OCI-LY3 (cell line): Measurements from ENCODE around the gene ZPBP2.
A peak's percentile ranks its signal among the peaks of the same experiment; 100 is the strongest.

Source experiments
- H2AFZ ChIP-seq: fragments of 200-600, 300-600 bp; shearing (Covaris generic); 2 replicates; pipeline ENCODE4 v1.6.0; 2014; ENCODE audit warnings: antibody characterized with exemption, low read depth, low read length
- H3K27ac ChIP-seq: fragments of 200-600, 300-600 bp; sonication (generic); 2 replicates; pipeline ENCODE4 v1.5.1; 2014; ENCODE audit warnings: mild to moderate bottlenecking, low read length, moderate library complexity, mixed read lengths
- H3K27me3 ChIP-seq: fragments of 200-600, 300-600 bp; sonication (generic); 2 replicates; pipeline ENCODE4 v1.6.1; 2014; ENCODE audit warnings: low read depth, low read length, mixed read lengths
- H3K36me3 ChIP-seq: fragments of 200-600, 300-600 bp; sonication (generic); replicated peaks from 2 replicates; pipeline ENCODE3; 2014; ENCODE audit warnings: low read depth, low read length, mixed read lengths
- H3K4me1 ChIP-seq: fragments of 300-600, 200-600 bp; sonication (generic); 2 replicates; pipeline ENCODE4 v1.6.1; 2014; ENCODE audit warnings: low read length, mixed read lengths
- H3K4me2 ChIP-seq: fragments of 200-600, 300-600 bp; sonication (generic); 2 replicates; pipeline ENCODE4 v1.6.1; 2014; ENCODE audit warnings: low read length, mixed read lengths
- H3K4me3 ChIP-seq: fragments of 300-600, 200-600 bp; sonication (generic); 2 replicates; pipeline ENCODE4 v1.5.1; 2014; ENCODE audit warnings: antibody characterized with exemption, mild to moderate bottlenecking, low read length, moderate library complexity
- H3K79me2 ChIP-seq: fragments of 300-600, 200-600 bp; shearing (Covaris generic); 2 replicates; pipeline ENCODE4 v1.6.1; 2014; ENCODE audit warnings: mild to moderate bottlenecking, low read length, mixed read lengths
- H3K9ac ChIP-seq: fragments of 300-600, 200-600 bp; shearing (Covaris generic); 2 replicates; pipeline ENCODE4 v1.6.0; 2014; ENCODE audit warnings: mild to moderate bottlenecking, low read length, moderate library complexity
- H3K9me3 ChIP-seq: fragments of 200-600, 300-600 bp; shearing (Covaris generic); 2 replicates; pipeline ENCODE4 v1.6.1; 2014; ENCODE audit warnings: low read length, mixed read lengths; ENCODE audit not compliant: insufficient read depth
- H4K20me1 ChIP-seq: fragments of 200-600, 300-600 bp; sonication (generic); 2 replicates; pipeline ENCODE4 v1.6.1; 2016; ENCODE audit warnings: low read length, mixed read lengths; ENCODE audit not compliant: insufficient read depth
- CTCF ChIP-seq: fragments of 200-600, 300-600 bp; sonication (generic); IDR thresholded peaks from 2 replicates; pipeline ENCODE4 v1.5.1; 2014; ENCODE audit warnings: antibody characterized with exemption, low read length, low read depth
- EZH2phosphoT487 ChIP-seq: fragments of 200-600 bp; shearing (Covaris generic); IDR thresholded peaks from 2 replicates; pipeline ENCODE4 v1.6.1; 2018; ENCODE audit warnings: antibody characterized with exemption, mixed run types, low read depth

The ZPBP2 gene

GRCh38 chr17:39921323-39921722 lies 53.3 kb downstream of the ZPBP2 start:
- Histone ChIP-seq H3K27me3 (no peaks in the 10 kb centered on the region), H3K4me3 (no peak overlapping the region), H3K4me1 (peaks cover 43% of the 10 kb centered on the region), H3K36me3 (peaks cover 35% of the 10 kb centered on the region), H4K20me1 (peaks cover 14% of the 10 kb centered on the region; the same call in 1 of the 2 replicates), H3K79me2 (peaks cover 19% of the 10 kb centered on the region), H3K9ac (peak overlapping the region; percentile 41; the same call in 1 of the 2 replicates), H3K4me2 (peak overlapping the region; percentile 60), H3K9me3 (no peaks in the 10 kb centered on the region), H2AFZ (no peak overlapping the region), H3K27ac (peak overlapping the region; percentile 68)
- TF ChIP-seq EZH2phosphoT487 (no peak), CTCF (no peak)

DNA sequence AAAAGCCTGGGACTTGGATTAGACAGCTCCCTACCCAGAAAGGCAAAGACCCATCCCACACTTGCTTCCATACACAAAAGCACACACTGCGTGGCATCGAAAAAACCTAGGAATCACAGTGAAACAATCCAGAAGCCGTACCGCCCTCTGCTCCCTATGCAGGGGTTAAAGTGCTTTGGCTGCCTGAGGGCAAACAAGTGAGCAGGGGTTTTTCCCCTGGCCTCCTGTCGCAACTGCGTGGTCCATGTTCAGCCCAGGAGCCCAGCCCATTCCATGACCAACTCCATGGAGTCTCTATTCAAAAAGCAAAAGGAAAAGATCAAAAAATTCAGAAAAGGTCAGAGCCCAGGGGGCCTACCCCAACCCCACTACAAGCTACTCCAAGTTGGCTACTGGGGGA lies 54.0 kb downstream of the ZPBP2 start:
- peaks cover 19% of the 10 kb centered on the region; the same call in 1 of the 2 replicates for H4K20me1 ChIP-seq
- H3K4me2 ChIP-seq, result no peak overlapping the region
- peaks cover 40% of the 10 kb centered on the region for H3K4me1 ChIP-seq
- H3K79me2 ChIP-seq, result peaks cover 26% of the 10 kb centered on the region
- H3K27me3 ChIP-seq, result no peaks in the 10 kb centered on the region
- no peak overlapping the region for H2AFZ ChIP-seq
- no peak for TF ChIP-seq EZH2phosphoT487
- no peaks in the 10 kb centered on the region for H3K9me3 ChIP-seq
- H3K36me3 ChIP-seq, result peaks cover 29% of the 10 kb centered on the region
- no peak overlapping the region for H3K9ac ChIP-seq
- no peak overlapping the region; the same call in 1 of the 2 replicates for H3K27ac ChIP-seq
- no peak overlapping the region for H3K4me3 ChIP-seq

- H3K27me3 ChIP-seq, result no peaks in the 10 kb centered on the region
- H3K9me3 ChIP-seq, result no peaks in the 10 kb centered on the region
- H4K20me1 ChIP-seq, result peaks cover 19% of the 10 kb centered on the region; the same call in 1 of the 2 replicates
- peaks cover 27% of the 10 kb centered on the region for H3K36me3 ChIP-seq
- no peak overlapping the region for H3K9ac ChIP-seq
- no peak overlapping the region for H2AFZ ChIP-seq
- H3K4me2 ChIP-seq, result no peak overlapping the region
- peaks cover 39% of the 10 kb centered on the region for H3K4me1 ChIP-seq
- H3K27ac ChIP-seq, result no peak overlapping the region
- no peak for TF ChIP-seq EZH2phosphoT487
- TF ChIP-seq CTCF, result no peak
- peaks cover 29% of the 10 kb centered on the region for H3K79me2 ChIP-seq
- H3K4me3 ChIP-seq, result no peak overlapping the region
Observed at GRCh38 chr17:39923230-39923629, 55.2 kb downstream of the ZPBP2 start.

- no peak overlapping the region for H3K4me3 ChIP-seq
- H2AFZ ChIP-seq, result no peak overlapping the region
- TF ChIP-seq CTCF (peak; percentile 36), EZH2phosphoT487 (no peak)
- no peak overlapping the region for H3K4me2 ChIP-seq
- H3K9ac ChIP-seq, result no peak overlapping the region
- no peaks in the 10 kb centered on the region for H3K9me3 ChIP-seq
- H4K20me1 ChIP-seq, result peaks cover 19% of the 10 kb centered on the region; the same call in 1 of the 2 replicates
- peaks cover 29% of the 10 kb centered on the region for H3K79me2 ChIP-seq
- H3K4me1 ChIP-seq, result peaks cover 47% of the 10 kb centered on the region
- H3K36me3 ChIP-seq, result peaks cover 24% of the 10 kb centered on the region
- H3K27me3 ChIP-seq, result no peaks in the 10 kb centered on the region
- H3K27ac ChIP-seq, result no peak overlapping the region
Observed at GRCh38 chr17:39923836-39924690, 56.1 kb downstream of the ZPBP2 start.
